Measurements from ENCODE around the gene NFATC1.

DNA sequence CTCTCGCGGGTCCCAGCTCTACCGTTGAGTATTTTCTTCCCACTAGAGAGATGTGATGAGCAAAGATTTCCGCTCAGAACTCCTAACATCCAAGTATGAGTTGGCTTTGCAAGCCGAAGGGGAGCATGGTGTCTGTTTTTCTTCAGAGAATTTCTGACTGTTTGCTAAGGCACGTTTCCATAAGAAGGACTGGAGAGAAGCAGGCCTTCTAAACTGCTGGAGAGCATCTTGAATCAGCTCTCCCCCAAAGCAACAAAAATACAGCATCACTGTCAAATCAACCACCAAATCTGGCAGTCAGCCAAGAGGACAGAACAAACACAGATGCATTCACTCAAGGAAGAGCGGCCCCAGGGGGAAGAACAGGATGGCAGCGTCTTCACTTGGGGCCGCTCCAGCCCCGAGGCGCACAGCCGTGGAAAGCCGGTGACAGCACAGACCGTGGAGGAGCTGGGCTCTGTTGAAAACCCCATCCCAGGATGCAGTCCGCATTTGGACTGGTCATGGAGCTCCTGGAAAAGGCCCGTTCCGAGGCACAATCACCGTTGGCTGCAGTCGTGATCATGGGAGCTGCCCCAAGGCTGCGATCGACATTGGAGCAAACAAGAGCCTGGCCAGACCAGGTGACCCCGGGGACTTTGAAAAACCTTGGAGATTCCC, 101.4 kb downstream of the NFATC1 start:
- TF ChIP-seq ARNTL (CRISPR knock-in tag; IDR thresholded peaks at IDR 0.05; ENCODE audit: borderline replicate concordance, low read depth) (no peak), ZFP30 (CRISPR knock-in tag; IDR thresholded peaks at IDR 0.05) (no peak)
- TF ChIP-seq, protein P1, sequence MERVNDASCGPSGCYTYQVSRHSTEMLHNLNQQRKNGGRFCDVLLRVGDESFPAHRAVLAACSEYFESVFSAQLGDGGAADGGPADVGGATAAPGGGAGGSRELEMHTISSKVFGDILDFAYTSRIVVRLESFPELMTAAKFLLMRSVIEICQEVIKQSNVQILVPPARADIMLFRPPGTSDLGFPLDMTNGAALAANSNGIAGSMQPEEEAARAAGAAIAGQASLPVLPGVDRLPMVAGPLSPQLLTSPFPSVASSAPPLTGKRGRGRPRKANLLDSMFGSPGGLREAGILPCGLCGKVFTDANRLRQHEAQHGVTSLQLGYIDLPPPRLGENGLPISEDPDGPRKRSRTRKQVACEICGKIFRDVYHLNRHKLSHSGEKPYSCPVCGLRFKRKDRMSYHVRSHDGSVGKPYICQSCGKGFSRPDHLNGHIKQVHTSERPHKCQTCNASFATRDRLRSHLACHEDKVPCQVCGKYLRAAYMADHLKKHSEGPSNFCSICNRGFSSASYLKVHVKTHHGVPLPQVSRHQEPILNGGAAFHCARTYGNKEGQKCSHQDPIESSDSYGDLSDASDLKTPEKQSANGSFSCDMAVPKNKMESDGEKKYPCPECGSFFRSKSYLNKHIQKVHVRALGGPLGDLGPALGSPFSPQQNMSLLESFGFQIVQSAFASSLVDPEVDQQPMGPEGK (CRISPR knock-in tag; IDR thresholded peaks at IDR 0.05; ENCODE audit: borderline replicate concordance), result no peak
- TF ChIP-seq, protein P2, sequence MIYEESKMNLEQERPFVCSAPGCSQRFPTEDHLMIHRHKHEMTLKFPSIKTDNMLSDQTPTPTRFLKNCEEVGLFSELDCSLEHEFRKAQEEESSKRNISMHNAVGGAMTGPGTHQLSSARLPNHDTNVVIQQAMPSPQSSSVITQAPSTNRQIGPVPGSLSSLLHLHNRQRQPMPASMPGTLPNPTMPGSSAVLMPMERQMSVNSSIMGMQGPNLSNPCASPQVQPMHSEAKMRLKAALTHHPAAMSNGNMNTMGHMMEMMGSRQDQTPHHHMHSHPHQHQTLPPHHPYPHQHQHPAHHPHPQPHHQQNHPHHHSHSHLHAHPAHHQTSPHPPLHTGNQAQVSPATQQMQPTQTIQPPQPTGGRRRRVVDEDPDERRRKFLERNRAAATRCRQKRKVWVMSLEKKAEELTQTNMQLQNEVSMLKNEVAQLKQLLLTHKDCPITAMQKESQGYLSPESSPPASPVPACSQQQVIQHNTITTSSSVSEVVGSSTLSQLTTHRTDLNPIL (CRISPR knock-in tag; IDR thresholded peaks at IDR 0.05; ENCODE audit: low read depth), result no peak
